AML-193 (cell line): Measurements from ENCODE around the gene MYH6.

Experiments used
- DNase-seq, 2 experiments: peaks; one replicate each; lab custom pipeline; 2025; lab: John Stamatoyannopoulos, UW

MYH6 gene

DNA sequence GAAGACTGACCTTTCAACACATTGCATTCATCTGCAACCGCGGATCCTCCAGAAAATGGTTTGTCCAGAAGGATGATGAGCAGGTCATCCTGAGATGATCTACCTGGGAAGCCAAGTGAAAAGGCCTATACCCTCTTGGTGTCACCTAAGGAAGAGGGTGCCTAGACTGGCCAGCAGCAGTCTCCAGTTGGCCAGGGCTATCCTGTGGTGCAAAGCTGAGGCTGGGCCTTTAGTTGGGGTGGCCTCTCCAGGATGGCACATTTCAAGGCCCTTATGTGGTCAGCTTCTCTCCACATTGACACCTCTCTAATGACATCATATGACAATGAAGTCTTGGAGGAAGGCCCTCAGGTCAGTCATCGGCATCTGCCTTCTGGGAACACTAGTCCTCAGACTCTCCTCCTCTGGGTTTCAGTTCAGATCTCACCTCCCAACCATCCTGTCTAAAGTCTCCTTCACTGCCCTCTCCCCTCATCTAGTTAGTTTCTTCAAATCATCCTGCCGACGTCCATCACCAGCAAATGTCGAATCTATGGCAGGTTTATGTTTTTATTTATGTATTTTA, 52.1 kb downstream of the MYH6 start:
- DNase-seq = no peak

DNA sequence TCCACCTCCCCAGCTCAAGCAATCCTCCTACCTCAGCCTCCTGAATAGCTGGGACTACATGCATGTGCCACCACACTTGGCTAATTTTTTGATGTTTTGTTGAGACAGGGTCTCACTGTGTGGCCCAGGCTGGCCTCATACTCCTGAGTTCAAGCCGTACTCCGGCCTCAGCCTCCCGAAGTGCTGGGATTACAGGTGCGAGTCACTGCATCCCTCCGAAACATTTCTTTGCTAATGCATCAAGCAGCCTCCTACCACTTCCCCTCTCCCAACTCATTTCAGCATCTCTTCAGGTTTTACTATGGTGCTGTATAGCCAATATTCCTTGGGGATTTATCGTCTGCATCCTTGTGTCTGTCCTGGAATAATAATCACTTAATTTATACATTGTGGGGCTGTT, 53.1 kb downstream of the MYH6 start:
- DNase-seq = no peak

DNA sequence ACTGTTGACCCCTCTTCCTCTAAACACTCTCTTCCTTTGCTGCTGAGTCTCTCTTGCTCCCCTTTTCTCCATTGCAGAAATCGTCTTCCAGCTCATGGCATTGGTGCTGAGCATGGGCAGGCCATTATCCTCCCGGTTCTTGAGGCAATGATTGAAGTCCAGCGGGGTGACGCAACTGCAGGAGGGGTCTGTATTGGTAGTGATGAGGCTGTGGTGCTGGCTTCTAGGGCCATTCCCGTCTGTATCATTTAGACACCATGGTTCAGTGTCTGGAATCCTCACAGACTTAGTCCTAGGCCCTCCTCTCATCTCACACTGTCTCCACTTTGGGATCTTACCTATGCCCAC, 54.7 kb downstream of the MYH6 start:
- DNase-seq = no peak

DNA sequence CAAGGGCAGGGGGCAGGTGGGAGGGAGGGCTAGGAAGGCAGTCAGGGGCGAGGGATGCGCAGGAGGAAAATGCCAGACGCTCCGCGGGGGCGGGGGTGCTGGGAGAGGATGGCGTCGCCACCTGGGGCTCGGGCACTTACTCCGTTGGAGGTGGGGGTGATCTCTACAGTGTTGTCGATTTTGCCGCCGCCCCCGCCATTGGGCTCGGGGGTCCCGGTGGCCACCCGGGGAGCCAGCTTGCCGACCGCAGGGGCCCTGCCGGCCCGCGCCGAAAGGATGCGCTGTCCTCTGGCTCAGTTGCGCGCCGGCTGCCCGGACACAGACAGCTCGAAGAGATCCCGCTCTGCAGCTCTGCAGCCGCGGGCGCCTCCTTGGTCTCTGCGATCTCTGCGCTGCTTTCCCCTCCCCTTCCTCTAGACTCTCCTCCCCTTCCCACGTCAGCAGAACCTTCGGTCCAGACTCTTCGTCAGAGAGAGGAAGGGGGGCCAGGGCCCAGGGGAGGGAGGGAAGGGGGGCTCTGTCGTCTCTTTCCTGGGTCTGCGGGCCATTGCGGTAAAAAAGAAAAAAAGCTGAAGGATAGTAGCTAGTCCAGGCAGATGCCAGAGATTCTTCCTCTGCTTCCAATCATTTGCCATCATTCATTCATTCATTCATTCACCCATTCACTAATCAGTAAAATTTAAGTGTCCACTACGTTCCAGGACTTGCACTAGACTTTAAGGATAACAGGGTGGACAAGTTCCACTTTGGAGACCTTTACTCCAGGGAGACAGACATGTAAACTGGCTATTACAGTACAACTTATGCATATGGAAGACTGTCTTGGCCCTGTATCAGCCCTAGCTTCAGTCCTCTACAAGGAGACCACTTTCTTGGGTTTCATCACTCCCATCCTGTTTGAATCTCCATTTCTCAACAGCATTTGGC, 55.3 kb downstream of the MYH6 start, which contains the start of gene SLC22A17:
TSS of gene SLC22A17 (minus strand) at position 382 of the 927 bp plus-strand sequence.
- no peak for DNase-seq

DNA sequence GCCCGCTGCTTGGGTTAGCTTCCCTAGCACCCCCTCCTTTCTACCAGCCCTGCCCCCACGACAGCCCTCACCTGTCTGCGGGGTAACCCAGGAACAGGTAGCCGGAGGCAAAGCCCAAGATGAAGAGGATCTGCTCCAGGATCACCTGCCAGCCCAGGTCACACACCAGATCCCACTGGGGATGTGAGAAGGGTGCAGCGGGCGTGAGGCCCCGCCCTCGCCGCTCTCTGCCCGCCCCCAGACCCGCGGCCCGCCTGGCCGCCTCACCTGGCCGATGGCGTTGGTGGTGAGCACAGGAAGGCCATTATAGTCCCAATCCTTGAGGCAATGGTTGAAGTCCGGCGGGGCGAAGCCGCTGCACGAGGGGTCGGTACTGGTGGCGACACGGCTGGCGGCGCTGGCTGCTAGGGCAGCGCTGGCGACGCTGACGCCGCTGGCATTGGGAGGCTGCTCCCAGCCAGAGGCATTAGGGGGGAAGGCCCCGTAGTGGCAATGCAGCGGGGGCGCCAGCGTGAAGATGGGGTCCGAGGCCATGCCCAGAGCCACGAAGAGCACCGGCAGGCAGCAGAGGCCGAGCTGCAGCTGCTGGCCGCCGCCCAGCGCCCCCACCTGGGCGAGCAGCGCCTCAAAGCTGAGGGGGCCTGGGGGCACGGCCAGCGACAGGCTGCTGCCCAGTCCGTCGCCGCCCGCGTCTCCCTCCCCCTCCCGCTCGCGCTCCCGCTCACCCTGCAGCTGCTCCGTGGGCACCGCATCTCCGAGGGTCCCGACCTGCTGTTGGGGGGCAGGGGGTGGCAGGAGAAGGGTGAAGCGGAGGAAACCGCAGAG, 56.2 kb downstream of the MYH6 start:
- no peak for DNase-seq

DNA sequence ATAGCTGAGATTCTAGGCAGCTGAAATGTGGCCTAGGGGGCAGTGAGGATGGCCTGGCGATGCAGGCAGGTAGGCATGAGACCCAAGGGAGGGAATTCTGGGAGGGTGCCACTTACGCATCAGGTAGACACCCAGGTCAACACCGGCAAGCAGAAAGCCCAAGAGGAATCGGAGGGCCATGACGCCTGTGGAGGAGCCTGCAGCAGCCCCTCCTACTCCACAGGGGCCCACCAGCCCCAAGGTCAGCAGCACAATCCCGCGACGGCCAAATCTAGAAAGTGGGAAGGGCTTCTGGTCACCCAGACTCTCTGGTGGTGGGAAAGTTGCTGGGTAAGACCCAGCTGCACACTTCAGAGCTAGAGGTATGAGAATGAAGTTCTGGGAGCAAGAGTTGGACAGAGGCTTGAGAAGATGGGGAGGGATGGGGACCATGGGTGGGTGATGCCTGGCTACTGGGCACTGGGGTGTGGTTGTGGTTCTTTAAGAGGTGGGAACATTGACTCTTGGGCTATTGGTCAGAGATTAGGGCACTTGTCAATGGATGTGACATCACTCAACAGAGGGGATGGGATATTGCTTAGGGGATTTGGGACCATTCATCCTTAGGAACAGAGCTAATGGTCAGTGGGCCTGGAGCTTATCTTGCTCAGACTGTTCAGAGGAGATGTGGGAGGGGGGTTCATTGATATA, 58.8 kb downstream of the MYH6 start:
- no peak for DNase-seq

DNA sequence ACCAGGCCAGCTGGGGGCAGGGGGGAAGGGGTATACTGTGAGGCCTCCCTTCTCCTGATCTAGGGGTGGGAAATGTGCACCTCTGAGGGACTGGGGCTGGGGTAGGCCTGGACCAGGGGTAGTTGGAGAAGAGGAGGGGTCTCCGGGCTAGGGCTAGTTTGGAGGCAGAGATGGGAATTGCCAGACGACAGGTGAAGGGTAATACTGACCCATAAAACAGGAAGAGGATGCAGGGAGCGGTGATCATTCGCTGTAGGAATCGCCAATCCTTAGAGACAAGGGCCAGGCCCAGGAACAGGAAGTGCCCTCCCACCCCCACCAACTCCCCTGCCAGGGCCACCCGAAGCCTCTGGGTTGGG, 59.8 kb downstream of the MYH6 start:
- DNase-seq = no peak

DNA sequence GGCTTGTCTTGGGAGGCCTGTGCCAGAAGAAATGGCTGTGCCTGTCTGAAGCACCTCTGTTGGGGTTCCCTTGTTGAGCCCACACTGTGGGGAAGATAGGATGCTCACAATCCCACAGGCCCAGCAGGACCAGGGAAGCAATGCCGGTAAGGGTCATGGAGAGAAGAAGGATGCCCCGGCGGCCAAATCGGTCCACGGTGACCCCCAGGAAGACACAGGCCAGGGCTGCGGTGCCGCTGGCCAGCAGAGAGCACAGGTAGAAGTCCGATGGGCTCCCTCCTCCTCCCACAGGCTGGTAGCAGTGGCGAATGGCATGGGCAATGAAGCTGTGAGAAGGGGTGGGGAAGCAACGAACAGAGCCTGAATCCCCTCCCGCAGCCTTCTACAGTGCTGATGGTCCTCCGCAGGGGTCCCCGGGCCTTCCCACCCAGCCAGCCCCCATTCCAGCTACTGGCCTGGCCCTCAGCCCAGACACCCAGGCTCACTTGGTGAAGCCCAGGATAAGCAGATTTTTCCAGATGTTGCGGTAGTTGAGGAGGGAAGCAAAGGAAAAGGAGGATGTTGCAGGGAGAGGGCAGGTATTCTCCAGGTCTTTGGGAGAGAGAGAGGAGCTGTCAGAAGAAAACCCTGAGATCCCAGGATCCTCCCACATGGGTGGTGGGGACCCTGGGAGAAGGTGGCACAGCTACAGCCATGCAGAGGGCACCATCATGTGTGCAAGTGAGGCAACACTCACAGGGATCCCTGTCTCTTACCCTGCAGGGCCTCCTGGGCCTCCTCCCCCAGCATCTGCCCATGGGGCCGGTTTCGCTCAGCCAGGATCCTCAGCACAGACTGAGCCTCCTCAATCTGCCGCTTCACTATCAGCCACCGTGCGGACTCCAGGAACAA, 60.4 kb downstream of the MYH6 start:
- no peak for DNase-seq

DNA sequence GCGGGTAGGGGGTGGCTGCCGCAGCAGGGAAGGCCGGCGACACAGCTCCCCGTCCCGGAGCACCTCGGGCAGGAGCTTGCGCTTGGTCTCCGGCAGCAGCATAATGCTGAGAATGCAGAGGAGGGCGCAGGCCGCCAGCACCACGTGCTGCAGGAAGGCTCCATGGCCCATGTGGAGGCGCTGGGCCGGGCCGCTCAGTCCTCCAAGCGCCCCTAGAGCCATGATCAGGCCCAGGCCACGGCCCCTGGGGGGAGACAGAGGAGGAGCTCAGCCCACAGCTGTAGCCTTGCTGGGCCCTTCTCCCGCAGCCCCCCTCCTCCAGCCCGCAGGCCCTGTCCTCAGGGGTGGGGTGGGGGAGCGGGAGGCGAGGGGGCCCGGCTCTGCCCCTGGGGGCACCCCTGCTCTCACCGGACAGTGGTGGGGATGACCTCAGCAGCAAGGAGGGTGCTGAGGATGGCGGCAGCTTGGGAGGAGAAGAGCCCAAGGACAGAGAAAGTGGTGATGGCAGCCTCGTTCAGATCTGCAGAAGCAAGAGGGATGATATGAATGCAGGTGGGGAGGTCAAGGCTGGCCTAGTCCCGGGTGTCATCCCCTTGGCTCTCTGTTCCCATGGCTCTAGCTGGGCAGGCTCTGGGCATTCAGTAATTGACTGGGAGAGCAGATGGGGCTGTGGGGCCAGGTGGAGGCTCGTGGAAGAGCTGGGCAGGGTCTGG, 61.2 kb downstream of the MYH6 start:
- DNase-seq = no peak

DNA sequence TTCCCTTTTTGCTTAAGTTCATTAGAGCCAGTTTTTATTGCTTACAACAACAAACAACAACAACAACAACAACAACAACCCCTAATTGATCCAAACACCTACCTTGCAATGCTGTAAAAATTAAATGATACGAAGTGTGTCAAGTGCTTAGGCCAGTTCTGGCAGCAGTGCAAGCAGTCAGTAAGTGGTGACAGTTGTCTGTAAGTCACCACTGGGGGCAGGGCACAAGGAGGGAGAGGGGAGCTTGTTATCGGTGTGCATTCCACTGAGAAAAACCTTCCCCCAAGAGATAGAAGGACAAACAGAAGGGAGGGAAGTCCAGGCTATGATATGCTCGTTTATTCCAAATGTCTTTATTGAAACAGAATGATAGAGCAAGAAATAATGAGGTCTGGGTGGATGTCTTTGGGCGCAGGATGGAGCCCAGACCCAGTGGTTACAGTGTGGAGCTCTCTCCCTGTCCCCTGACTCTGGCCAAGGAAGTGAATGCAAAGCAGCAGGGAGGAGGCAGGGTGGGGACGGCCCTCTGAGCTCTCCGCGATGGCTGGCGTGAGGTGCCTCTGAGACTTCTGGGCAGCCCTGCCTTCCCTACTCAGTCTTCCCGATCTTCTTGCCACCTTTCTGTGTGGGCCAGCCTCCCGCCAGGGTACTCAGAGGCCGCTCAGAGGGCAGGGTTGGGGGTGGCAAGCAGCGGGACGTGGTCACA, 61.9 kb downstream of the MYH6 start:
- no peak for DNase-seq

DNA sequence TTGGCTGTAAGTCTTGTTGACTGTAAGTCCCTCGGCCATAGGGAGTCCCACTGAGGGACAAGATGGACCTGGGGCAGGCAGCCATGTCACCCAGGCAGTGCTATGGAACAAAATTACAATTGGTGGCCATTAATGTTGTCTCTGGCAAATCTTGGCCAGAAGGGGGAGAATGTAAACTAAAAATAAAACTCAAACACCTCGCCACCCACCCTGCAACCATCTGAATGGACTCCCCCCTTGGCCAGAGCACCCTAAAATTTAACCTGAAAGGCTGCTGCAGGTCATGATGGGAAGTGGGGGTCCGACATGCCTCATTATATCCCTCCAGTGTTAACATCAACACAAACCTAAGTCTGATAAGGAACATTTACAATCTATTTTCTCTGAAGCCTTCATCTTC, 63.6 kb downstream of the MYH6 start:
- DNase-seq = no peak

DNA sequence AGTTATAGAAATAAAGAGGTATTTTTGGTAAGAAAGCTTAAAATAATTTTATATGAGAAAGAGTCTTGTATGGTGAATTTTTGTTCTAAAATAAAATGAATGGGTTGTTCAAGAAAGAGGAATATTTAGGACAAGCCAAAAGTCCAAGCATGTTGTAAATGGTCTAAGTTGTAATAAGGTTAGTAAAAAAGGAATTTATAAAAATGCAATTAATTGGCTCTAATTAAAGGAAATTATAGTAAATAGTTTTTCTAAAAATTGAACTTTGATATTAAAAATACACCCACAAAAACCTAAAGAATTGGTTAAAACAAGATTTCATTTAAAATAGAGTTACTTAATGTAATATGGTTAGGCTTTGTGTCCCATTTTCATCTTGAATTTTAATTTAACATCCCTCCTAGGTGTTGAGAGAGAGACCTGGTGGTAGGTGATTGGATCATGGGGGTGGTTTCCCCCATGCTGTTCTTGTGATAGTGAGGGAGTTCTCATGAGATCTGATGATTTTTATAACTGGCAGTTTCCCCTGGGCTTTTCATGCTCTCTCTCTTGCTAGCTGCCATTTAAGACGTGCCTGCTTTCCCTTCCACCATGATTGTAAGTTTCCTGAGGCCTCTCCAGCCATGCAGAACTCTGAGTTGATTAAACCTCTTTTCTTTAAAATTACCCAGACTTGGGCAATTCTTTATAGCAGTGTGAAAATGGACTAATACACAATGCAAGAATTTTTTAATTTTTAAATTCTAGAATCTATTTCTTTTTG, 68.4 kb downstream of the MYH6 start:
- no peak for DNase-seq

DNA sequence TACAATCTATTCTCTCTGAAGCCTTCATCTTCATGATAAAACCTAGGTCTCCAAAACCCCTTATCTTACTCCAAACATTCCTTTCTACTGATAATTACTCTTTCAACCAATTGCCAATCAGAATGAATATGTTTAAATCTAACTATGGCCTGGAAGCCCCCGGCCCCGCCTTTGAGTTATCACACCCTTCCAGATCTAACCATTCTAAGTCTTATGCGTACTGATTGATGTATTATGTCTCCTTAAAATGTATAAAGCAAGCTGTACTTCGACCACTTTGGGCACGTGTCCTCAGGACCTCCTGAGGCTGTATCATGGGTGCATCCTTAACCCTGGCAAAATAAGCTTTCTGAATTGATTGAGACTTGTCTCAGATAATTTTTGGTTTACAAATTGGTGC, 72.5 kb downstream of the MYH6 start:
- no peak for DNase-seq
